SU-DHL-6 (cell line): ENCODE measurements around the gene IL12RB2.

Source experiments
- H2AFZ ChIP-seq: fragments of 200-600 bp; sonication (generic); 2 replicates; pipeline ENCODE4 v1.6.1; 2014; ENCODE audit warnings: low read depth, mild to moderate bottlenecking, moderate library complexity, mixed read lengths, antibody characterized with exemption, low read length; ENCODE audit not compliant: severe bottlenecking
- H3F3A ChIP-seq: fragments of 200-600 bp; shearing (Covaris generic); 2 replicates; pipeline ENCODE4 v1.6.0; 2016; ENCODE audit warnings: antibody characterized with exemption, mild to moderate bottlenecking; ENCODE audit not compliant: insufficient read depth
- H3K27ac ChIP-seq: fragments of 200-600 bp; sonication (generic); 2 replicates; pipeline ENCODE4 v1.5.1; 2016; ENCODE audit warnings: low read depth, mild to moderate bottlenecking, low read length, moderate library complexity, mixed read lengths
- H3K27me3 ChIP-seq: fragments of 200-600 bp; sonication (generic), shearing (Covaris generic); 2 replicates; pipeline ENCODE4 v1.6.0; 2014; ENCODE audit warnings: mild to moderate bottlenecking, low read length
- H3K36me3 ChIP-seq: fragments of 200-600 bp; sonication (generic); 2 replicates; pipeline ENCODE4 v1.6.1; 2014; ENCODE audit warnings: mild to moderate bottlenecking, low read length, mixed read lengths
- H3K4me2 ChIP-seq: fragments of 300-600, 200-600 bp; shearing (Covaris generic), sonication (generic); 2 replicates; pipeline ENCODE4 v1.6.0; 2014; ENCODE audit warnings: low read length, low read depth, mild to moderate bottlenecking; ENCODE audit not compliant: poor library complexity, severe bottlenecking
- H3K4me3 ChIP-seq: fragments of 200-600 bp; sonication (generic); 2 replicates; pipeline ENCODE4 v1.5.1; 2014; ENCODE audit warnings: antibody characterized with exemption, low read length, mild to moderate bottlenecking, mixed read lengths; ENCODE audit not compliant: insufficient read depth, poor library complexity, severe bottlenecking
- H3K79me2 ChIP-seq: fragments of 200-600 bp; sonication (generic); 2 replicates; pipeline ENCODE4 v1.6.1; 2014; ENCODE audit warnings: mild to moderate bottlenecking, low read length, moderate library complexity; ENCODE audit not compliant: insufficient read depth
- H3K9ac ChIP-seq: fragments of 200-600 bp; sonication (generic); 2 replicates; pipeline ENCODE4 v1.7.0; 2014; ENCODE audit warnings: mild to moderate bottlenecking, low read length
- H3K9me2 ChIP-seq: fragments of 200-600 bp; sonication (generic); replicated peaks from 2 replicates; pipeline ENCODE4 v1.6.1; 2014; ENCODE audit warnings: low read length; ENCODE audit not compliant: insufficient read depth
- H3K9me3 ChIP-seq: fragments of 200-600 bp; sonication (generic); 2 replicates; pipeline ENCODE4 v1.6.1; 2014; ENCODE audit warnings: low read length, mixed read lengths; ENCODE audit not compliant: insufficient read depth
- H4K20me1 ChIP-seq: fragments of 200-600 bp; sonication (generic); 2 replicates; pipeline ENCODE4 v1.6.1; 2014; ENCODE audit warnings: low read depth, mild to moderate bottlenecking, antibody characterized with exemption, low read length, moderate library complexity, mixed read lengths
- EZH2phosphoT487 ChIP-seq: fragments of 200-600 bp; sonication (generic), shearing (Covaris generic); conservative IDR thresholded peaks from 2 replicates; pipeline ENCODE4 v1.6.1; 2018; ENCODE audit warnings: mild to moderate bottlenecking, antibody characterized with exemption, low read length, moderate library complexity, mixed read lengths
- TF ChIP-seq, protein P1 (sequence below): fragments of 200-600 bp; sonication (generic); IDR thresholded peaks from one replicate; pipeline ENCODE4 v1.5.1; 2017; ENCODE audit warnings: antibody characterized with exemption, mild to moderate bottlenecking, low read length, moderate library complexity; ENCODE audit not compliant: insufficient read depth, poor library complexity, severe bottlenecking

IL12RB2 gene

GRCh38 chr1:67382292-67382691 is 74.6 kb downstream of the IL12RB2 start:
- peaks cover 5% of the 10 kb centered on the region; the same call in 1 of the 2 replicates for H3K9me3 ChIP-seq
- TF ChIP-seq, protein P1, sequence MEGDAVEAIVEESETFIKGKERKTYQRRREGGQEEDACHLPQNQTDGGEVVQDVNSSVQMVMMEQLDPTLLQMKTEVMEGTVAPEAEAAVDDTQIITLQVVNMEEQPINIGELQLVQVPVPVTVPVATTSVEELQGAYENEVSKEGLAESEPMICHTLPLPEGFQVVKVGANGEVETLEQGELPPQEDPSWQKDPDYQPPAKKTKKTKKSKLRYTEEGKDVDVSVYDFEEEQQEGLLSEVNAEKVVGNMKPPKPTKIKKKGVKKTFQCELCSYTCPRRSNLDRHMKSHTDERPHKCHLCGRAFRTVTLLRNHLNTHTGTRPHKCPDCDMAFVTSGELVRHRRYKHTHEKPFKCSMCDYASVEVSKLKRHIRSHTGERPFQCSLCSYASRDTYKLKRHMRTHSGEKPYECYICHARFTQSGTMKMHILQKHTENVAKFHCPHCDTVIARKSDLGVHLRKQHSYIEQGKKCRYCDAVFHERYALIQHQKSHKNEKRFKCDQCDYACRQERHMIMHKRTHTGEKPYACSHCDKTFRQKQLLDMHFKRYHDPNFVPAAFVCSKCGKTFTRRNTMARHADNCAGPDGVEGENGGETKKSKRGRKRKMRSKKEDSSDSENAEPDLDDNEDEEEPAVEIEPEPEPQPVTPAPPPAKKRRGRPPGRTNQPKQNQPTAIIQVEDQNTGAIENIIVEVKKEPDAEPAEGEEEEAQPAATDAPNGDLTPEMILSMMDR = no peak
- no peak for TF ChIP-seq EZH2phosphoT487
- no peaks in the 10 kb centered on the region for H3K9me2 ChIP-seq
- no peaks in the 10 kb centered on the region for H4K20me1 ChIP-seq
- no peak overlapping the region for H3K4me3 ChIP-seq
- no peaks in the 10 kb centered on the region for H3F3A ChIP-seq
- no peaks in the 10 kb centered on the region for H3K27me3 ChIP-seq
- H3K4me2 ChIP-seq = no peak overlapping the region
- H3K27ac ChIP-seq = no peak overlapping the region
- no peaks in the 10 kb centered on the region for H3K36me3 ChIP-seq
- H3K79me2 ChIP-seq = no peaks in the 10 kb centered on the region
- no peak overlapping the region for H3K9ac ChIP-seq
- no peak overlapping the region for H2AFZ ChIP-seq

DNA sequence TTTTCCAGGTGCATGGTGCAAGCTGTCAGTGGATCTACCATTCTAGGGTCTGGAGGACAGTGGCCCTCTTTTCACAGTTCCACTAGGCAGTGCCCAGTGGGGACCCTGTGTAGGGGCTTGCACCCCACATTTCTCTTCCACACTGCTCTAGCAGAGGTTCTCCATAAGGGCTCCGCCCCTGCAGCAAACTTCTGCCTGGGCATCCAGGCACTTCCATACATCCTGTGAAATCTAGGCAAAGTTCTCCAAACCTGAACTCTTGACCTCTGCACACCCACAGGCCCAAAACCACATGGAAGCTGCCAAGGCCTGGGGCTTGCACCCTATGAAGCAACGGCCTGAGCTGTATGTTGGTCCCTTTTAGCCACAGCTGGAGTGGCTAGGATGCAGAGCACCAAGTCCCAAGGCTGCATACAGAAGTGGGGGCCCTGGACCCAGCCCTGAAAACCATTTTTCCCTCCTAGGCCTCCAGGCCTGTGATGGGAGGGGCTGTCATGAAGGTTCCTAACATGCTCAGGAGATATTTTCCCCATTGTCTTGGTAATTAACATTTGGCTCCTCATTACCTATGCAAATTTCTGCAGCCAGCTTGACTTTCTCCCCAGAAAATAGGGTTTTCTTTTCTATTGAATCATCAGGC is 76.4 kb downstream of the IL12RB2 start:
- Histone ChIP-seq H3K9me3 (peaks cover 5% of the 10 kb centered on the region; the same call in 1 of the 2 replicates), H3K79me2 (no peaks in the 10 kb centered on the region), H3K4me3 (no peak overlapping the region), H2AFZ (no peak overlapping the region), H3K27me3 (no peaks in the 10 kb centered on the region), H3K9me2 (no peaks in the 10 kb centered on the region), H3F3A (no peaks in the 10 kb centered on the region), H3K36me3 (no peaks in the 10 kb centered on the region), H3K27ac (no peak overlapping the region), H4K20me1 (no peaks in the 10 kb centered on the region), H3K9ac (no peak overlapping the region), H3K4me2 (no peak overlapping the region)
- no peak for TF ChIP-seq EZH2phosphoT487
- TF ChIP-seq, protein P1 = no peak

- no peak overlapping the region for H3K4me2 ChIP-seq
- TF ChIP-seq, protein P1 = no peak
- no peak for TF ChIP-seq EZH2phosphoT487
- H3K27ac ChIP-seq = no peak overlapping the region
- no peak overlapping the region for H2AFZ ChIP-seq
- no peaks in the 10 kb centered on the region for H3K36me3 ChIP-seq
- no peaks in the 10 kb centered on the region for H3K9me3 ChIP-seq
- H3K79me2 ChIP-seq = no peaks in the 10 kb centered on the region
- H3K27me3 ChIP-seq = no peaks in the 10 kb centered on the region
- H3F3A ChIP-seq = no peaks in the 10 kb centered on the region
- H4K20me1 ChIP-seq = no peaks in the 10 kb centered on the region
- H3K9ac ChIP-seq = no peak overlapping the region
- H3K9me2 ChIP-seq = no peaks in the 10 kb centered on the region
- H3K4me3 ChIP-seq = no peak overlapping the region
Observed at GRCh38 chr1:67390041-67390887, 82.6 kb downstream of the IL12RB2 start.
